GM12874 (cell line): ENCODE results near the gene CPB1.

Source experiments
- TF ChIP-seq, protein P1 (sequence below): IDR thresholded peaks from 2 replicates; pipeline ENCODE4 v1.5.1; 2011; ENCODE audit warnings: low read depth, mild to moderate bottlenecking, control low read depth, low read length, moderate library complexity; ENCODE audit not compliant: insufficient read depth

Gene CPB1

DNA sequence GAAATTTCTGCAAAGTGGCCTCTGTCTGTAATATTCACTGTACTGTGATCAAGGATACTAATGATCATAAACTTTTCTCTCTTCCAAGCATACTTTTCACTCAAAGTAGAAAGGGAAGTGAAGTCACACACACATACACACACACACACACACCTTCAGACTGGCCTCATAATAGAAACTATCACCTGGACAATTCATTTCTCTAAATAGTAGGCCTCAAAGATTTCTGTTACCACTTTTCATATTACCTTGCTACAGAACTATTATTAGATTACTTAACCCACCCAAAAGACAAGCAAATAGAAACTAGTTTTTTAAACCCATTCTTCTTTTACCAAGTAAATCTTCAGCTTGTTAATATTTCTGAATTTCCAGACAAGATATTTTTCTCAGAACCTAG, 12.2 kb downstream of the CPB1 start:
- TF ChIP-seq, protein P1, sequence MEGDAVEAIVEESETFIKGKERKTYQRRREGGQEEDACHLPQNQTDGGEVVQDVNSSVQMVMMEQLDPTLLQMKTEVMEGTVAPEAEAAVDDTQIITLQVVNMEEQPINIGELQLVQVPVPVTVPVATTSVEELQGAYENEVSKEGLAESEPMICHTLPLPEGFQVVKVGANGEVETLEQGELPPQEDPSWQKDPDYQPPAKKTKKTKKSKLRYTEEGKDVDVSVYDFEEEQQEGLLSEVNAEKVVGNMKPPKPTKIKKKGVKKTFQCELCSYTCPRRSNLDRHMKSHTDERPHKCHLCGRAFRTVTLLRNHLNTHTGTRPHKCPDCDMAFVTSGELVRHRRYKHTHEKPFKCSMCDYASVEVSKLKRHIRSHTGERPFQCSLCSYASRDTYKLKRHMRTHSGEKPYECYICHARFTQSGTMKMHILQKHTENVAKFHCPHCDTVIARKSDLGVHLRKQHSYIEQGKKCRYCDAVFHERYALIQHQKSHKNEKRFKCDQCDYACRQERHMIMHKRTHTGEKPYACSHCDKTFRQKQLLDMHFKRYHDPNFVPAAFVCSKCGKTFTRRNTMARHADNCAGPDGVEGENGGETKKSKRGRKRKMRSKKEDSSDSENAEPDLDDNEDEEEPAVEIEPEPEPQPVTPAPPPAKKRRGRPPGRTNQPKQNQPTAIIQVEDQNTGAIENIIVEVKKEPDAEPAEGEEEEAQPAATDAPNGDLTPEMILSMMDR = no peak

DNA sequence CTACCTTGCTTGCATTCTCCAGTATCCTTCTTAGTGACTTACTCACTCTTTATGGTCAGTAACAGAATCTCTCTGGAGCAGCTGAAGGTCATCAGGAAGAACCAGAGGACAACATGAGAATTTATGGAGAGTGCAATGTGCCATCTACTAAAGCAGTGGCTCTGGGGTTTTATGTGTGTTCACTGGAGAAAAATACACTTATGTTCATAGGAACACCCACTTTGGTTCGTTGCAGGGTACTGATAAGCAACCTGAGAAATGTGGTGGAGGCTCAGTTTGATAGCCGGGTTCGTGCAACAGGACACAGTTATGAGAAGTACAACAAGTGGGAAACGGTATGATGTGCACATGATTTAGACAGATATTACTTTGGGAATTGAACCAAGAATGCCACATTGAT, 12.8 kb downstream of the CPB1 start:
- TF ChIP-seq, protein P1 = no peak

DNA sequence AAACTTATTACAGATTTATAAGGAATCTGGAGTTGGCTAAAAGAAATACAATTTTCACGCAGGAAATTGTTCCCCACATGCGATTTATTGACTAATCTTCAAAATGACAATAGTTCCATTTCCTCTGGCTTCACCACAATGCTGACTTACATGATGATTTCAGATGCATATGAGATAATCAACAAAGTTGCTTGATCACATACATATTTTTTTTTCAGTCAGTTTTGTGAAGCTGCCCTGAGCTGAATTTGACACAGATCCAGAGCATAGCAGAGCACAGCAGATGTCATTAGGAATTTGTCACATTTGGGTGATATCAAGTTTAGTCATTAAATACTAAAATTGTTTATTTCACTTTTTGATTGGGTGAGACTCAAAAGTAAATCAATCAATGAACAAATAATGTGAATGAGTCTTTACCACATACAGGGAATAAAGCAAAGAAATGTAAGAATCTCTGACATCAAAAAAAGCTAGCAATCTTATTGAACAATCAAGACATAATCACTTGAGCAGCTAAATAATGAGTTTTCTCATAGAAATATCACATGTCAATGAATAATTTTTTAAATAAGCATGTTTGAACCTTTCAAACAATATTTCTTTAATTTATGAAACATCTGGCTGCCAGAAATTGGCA, 18.3 kb downstream of the CPB1 start:
- TF ChIP-seq, protein P1 = no peak

DNA sequence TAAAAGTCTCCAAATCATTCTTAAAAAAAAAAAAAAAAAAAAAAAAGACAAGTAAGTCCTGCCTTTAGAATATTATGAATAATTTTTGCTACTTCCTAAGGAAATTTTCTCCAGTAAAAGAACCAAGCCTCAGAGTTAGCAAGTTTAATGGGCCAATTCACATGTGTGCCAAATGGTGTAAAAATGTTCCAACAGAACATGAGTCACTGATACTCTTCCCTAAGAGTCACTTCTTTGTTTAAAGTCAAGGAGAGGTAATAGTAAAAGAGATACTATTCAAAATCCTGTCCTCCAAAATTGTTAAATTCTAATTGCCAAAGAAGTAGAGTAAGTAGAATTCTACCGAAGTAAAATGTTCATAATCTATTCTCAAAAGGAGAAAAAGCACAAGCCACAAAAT, 19.7 kb downstream of the CPB1 start:
- TF ChIP-seq, protein P1 = no peak

DNA sequence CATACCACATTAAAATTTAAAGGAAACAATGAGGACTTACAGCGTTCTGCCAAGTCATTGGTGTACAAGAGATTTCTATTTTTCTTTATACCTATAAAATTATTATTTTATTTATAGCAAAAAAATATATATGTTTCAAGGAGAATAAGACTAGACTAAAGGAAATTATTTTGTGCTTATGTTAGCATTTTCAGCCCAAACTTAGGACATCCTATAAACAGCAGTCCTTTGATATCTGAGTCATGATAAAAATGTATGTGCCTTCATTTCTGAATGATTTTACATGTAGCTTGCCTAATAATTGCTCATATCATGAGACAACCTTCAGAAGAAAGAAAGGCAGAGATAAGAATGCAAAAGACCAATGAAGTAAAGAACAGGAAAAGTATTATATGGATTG, 20.8 kb downstream of the CPB1 start:
- TF ChIP-seq, protein P1 = no peak

DNA sequence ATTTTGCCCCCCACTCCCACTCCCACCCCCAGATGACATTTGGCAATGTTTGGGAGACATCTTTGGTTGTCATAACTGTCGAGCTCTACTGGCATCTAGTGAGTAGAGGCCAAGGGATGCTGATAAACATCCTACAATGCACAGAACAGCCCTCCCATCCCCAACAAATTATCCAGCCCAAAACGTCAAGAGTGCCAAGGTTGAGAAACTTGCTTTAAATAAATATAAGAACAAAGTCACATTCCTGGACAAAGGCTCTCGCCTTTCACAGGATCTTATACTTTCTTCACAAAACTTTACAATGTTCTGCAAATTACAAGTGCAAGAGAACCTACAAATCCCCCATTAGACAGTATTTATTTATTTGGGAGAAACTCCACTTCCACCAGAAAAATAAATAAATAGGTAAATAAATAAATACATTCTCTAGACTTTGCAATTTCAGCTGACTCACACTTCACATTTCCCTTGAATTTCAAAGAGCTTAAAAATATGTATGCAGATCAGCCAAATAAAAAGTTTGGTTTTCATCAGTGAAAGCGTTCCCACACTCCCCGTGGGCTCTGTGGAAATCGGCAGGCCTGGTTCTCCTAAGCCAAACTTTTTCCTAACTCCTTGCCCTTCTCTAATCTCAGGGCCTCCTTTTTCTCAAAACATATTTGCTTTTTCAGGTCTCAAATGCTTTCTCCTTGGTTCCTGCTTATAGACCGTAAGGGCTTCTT, 24.8 kb downstream of the CPB1 start:
- TF ChIP-seq, protein P1 = no peak

DNA sequence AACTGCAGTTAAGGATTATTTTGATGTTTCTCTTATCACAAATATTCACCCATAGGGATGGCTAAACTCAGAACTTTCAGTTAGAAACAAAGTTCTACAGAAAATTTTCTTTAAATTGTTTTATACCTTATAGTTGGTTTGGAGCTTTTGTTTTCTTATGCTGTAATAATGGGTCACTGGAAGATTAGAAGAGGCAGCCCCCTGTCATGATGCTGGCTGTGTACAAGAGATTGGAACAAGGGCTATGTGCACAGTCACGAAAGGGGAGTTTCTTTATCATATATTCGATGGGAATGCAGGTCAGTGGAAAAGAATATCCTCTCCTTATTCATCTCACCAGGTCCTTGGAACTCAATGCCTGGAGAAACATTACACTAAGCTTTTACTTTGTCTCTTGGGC, 25.5 kb downstream of the CPB1 start:
- TF ChIP-seq, protein P1 = no peak
